HG03175 (cell line): ENCODE results near the gene TNFSF8.

ENCODE experiments used
- ATAC-seq: cut with Tn5 transposase; IDR thresholded peaks from one replicate; pipeline ENCODE4 v1.9.1; 2021; ENCODE audit warnings: mild to moderate bottlenecking, moderate library complexity; ENCODE audit not compliant: unreplicated experiment

Gene TNFSF8

GRCh38 chr9:114908104-114908622 lies 22.2 kb downstream of the TNFSF8 start:
- ATAC-seq: no peak

GRCh38 chr9:114906922-114907571 lies 23.3 kb downstream of the TNFSF8 start:
- ATAC-seq: no peak

- ATAC-seq: no peak
These were observed 25.0 kb downstream of the TNFSF8 start for GRCh38 chr9:114905170-114905940.

GRCh38 chr9:114902786-114903524 lies 27.4 kb downstream of the TNFSF8 start:
- peak; percentile 75 for ATAC-seq

GRCh38 chr9:114900942-114901802 lies 29.2 kb downstream of the TNFSF8 start:
- no peak for ATAC-seq

- no peak for ATAC-seq
These were observed 30.4 kb downstream of the TNFSF8 start for GRCh38 chr9:114899995-114900394.

GRCh38 chr9:114899461-114899860 lies 30.9 kb downstream of the TNFSF8 start:
- no peak for ATAC-seq

GRCh38 chr9:114898741-114899140 lies 31.6 kb downstream of the TNFSF8 start:
- ATAC-seq: peak; percentile 48

- ATAC-seq: no peak
These were observed 33.2 kb downstream of the TNFSF8 start for GRCh38 chr9:114897196-114897595.

- no peak for ATAC-seq
These were observed 34.0 kb downstream of the TNFSF8 start for GRCh38 chr9:114896344-114896743.

GRCh38 chr9:114895521-114895991 lies 34.8 kb downstream of the TNFSF8 start:
- ATAC-seq: no peak

- ATAC-seq: no peak
These were observed 35.6 kb downstream of the TNFSF8 start for GRCh38 chr9:114894609-114895433.

- ATAC-seq: no peak
These were observed 36.2 kb downstream of the TNFSF8 start for GRCh38 chr9:114894206-114894605.

- no peak for ATAC-seq
These were observed 37.0 kb downstream of the TNFSF8 start for GRCh38 chr9:114893221-114894010.

- ATAC-seq: no peak
These were observed 40.6 kb downstream of the TNFSF8 start for GRCh38 chr9:114889802-114890224.

GRCh38 chr9:114888607-114889006 lies 41.8 kb downstream of the TNFSF8 start:
- no peak for ATAC-seq

GRCh38 chr9:114887963-114888362 lies 42.4 kb downstream of the TNFSF8 start:
- no peak for ATAC-seq

- no peak for ATAC-seq
These were observed 45.5 kb downstream of the TNFSF8 start for GRCh38 chr9:114884787-114885452.
